Measurements from ENCODE around the gene FERD3L.

DNA sequence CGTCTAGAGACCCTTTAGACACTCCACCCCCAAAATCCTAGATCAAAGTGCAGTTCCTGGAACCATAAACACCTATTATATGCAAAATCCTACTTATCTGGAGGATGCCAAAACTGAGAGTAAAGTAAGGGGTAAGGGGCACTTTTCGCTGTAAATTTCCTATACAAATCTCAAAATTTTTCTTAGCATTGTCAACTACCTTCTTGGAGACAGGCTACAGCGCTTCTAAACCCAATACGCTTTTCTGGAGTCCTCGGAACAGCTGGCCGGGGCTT lies 38.2 kb downstream of the FERD3L start:
- TF ChIP-seq, protein P1, sequence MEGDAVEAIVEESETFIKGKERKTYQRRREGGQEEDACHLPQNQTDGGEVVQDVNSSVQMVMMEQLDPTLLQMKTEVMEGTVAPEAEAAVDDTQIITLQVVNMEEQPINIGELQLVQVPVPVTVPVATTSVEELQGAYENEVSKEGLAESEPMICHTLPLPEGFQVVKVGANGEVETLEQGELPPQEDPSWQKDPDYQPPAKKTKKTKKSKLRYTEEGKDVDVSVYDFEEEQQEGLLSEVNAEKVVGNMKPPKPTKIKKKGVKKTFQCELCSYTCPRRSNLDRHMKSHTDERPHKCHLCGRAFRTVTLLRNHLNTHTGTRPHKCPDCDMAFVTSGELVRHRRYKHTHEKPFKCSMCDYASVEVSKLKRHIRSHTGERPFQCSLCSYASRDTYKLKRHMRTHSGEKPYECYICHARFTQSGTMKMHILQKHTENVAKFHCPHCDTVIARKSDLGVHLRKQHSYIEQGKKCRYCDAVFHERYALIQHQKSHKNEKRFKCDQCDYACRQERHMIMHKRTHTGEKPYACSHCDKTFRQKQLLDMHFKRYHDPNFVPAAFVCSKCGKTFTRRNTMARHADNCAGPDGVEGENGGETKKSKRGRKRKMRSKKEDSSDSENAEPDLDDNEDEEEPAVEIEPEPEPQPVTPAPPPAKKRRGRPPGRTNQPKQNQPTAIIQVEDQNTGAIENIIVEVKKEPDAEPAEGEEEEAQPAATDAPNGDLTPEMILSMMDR (IDR thresholded peaks at IDR 0.05; ENCODE audit: low read depth, low read length, missing input control) = no peak
- no peak for TF ChIP-seq RAD21 (IDR thresholded peaks at IDR 0.05)
- TF ChIP-seq RXRA (IDR thresholded peaks at IDR 0.05) = no peak
- TF ChIP-seq, protein P2, sequence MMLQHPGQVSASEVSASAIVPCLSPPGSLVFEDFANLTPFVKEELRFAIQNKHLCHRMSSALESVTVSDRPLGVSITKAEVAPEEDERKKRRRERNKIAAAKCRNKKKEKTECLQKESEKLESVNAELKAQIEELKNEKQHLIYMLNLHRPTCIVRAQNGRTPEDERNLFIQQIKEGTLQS (IDR thresholded peaks at IDR 0.05) = no peak
- no peak for TF ChIP-seq GABPA (IDR thresholded peaks at IDR 0.05 in 1 of 2, conservative IDR thresholded peaks at IDR 0.05 in 1 of 2)
- TF ChIP-seq TAF1 (conservative IDR thresholded peaks at IDR 0.05) = no peak
